NT2/D1 (cell line): ENCODE results near the gene EFCC1.
A peak's percentile ranks its signal among the peaks of the same experiment; 100 is the strongest.

Experiments used
- DNase-seq: peaks from one replicate; pipeline ENCODE4 v3.0.0-alpha.2; 2011; ENCODE audit warnings: low read depth, low spot score
- H3K27me3 ChIP-seq: 2 replicates; pipeline ENCODE4 v1.6.0; 2011; ENCODE audit warnings: mild to moderate bottlenecking; ENCODE audit not compliant: insufficient read length, insufficient read depth
- H3K36me3 ChIP-seq: 2 replicates; pipeline ENCODE4 v1.6.1; 2011; ENCODE audit warnings: mild to moderate bottlenecking, low read length, mixed read lengths; ENCODE audit not compliant: insufficient read depth, insufficient read length
- H3K4me1 ChIP-seq: 2 replicates; pipeline ENCODE4 v1.5.1; 2011; ENCODE audit not compliant: insufficient read depth, insufficient read length
- H3K4me3 ChIP-seq: 2 replicates; pipeline ENCODE4 v1.5.1; 2011; ENCODE audit warnings: low read depth; ENCODE audit not compliant: insufficient read length
- H3K9ac ChIP-seq: 2 replicates; pipeline ENCODE4 v1.6.0; 2011; ENCODE audit warnings: low read depth; ENCODE audit not compliant: insufficient read length
- H3K9me3 ChIP-seq: 2 replicates; pipeline ENCODE4 v1.5.1; 2011; ENCODE audit warnings: mild to moderate bottlenecking, low read length; ENCODE audit not compliant: insufficient read depth
- SUZ12 ChIP-seq: IDR thresholded peaks from 2 replicates; pipeline ENCODE4 v1.6.1; 2011; ENCODE audit not compliant: insufficient read length, insufficient read depth; ENCODE audit errors: extremely low read depth
- YY1 ChIP-seq: IDR thresholded peaks from 2 replicates; pipeline ENCODE4 v1.6.1; 2011; ENCODE audit not compliant: insufficient read length, insufficient read depth
- ZNF274 ChIP-seq: IDR thresholded peaks from 2 replicates; pipeline ENCODE4 v1.6.1; 2011; ENCODE audit warnings: mild to moderate bottlenecking, low read depth, low read length

The EFCC1 gene

GRCh38 chr3:128991355-128991895 is 9.7 kb upstream of the EFCC1 start:
- TF ChIP-seq ZNF274 (no peak), YY1 (no peak), SUZ12 (no peak)
- no peak overlapping the region for H3K9ac ChIP-seq
- H3K36me3 ChIP-seq = no peaks in the 10 kb centered on the region
- peaks cover 40% of the 10 kb centered on the region for H3K27me3 ChIP-seq
- H3K4me3 ChIP-seq = no peak overlapping the region
- DNase-seq = no peak
- no peaks in the 10 kb centered on the region for H3K9me3 ChIP-seq
- no peaks in the 10 kb centered on the region for H3K4me1 ChIP-seq

- Histone ChIP-seq H3K9me3 (no peaks in the 10 kb centered on the region), H3K27me3 (peaks cover 47% of the 10 kb centered on the region), H3K4me3 (peak overlapping the region; percentile 59), H3K9ac (peak overlapping the region; percentile 79), H3K4me1 (no peaks in the 10 kb centered on the region), H3K36me3 (no peaks in the 10 kb centered on the region)
- TF ChIP-seq YY1 (no peak), SUZ12 (no peak)
- no peak for DNase-seq
Measured at GRCh38 chr3:128992926-128993460, 8.1 kb upstream of the EFCC1 start.

- DNase-seq = peak; percentile 72
- H3K36me3 ChIP-seq = no peaks in the 10 kb centered on the region
- peak within 1 kb of the TSS; percentile 79 for H3K9ac ChIP-seq
- peak within 1 kb of the TSS; percentile 59 for H3K4me3 ChIP-seq
- TF ChIP-seq SUZ12 = peak; percentile 37
- TF ChIP-seq ZNF274 = no peak
- TF ChIP-seq YY1 = no peak
- no peaks in the 10 kb centered on the region for H3K4me1 ChIP-seq
- H3K9me3 ChIP-seq = no peaks in the 10 kb centered on the region
- H3K27me3 ChIP-seq = peaks cover 47% of the 10 kb centered on the region
Measured at GRCh38 chr3:128993461-128994172, 7.5 kb upstream of the EFCC1 start, which contains the start of gene CFAP92. TSS of gene CFAP92 (minus strand) at chr3:128994076. CDS start at chr3:128993304, 772 bp downstream.

GRCh38 chr3:128994173-128994512 is 7.0 kb upstream of the EFCC1 start:
- no peak overlapping the region for H3K4me3 ChIP-seq
- no peak for DNase-seq

GRCh38 chr3:128994581-128995546 is 6.2 kb upstream of the EFCC1 start:
- no peaks in the 10 kb centered on the region for H3K9me3 ChIP-seq
- no peak overlapping the region for H3K4me3 ChIP-seq
- no peak for DNase-seq
- TF ChIP-seq ZNF274 (no peak), SUZ12 (no peak), YY1 (no peak)
- H3K4me1 ChIP-seq = no peaks in the 10 kb centered on the region
- no peaks in the 10 kb centered on the region for H3K36me3 ChIP-seq
- peaks cover 51% of the 10 kb centered on the region for H3K27me3 ChIP-seq
- H3K9ac ChIP-seq = peak overlapping the region; percentile 12

More at GRCh38 chr3:128994173-128994512, 7.0 kb upstream of the EFCC1 start:
- H3K27me3 ChIP-seq = peaks cover 47% of the 10 kb centered on the region
- H3K9me3 ChIP-seq = no peaks in the 10 kb centered on the region
- no peaks in the 10 kb centered on the region for H3K36me3 ChIP-seq
- no peaks in the 10 kb centered on the region for H3K4me1 ChIP-seq
- TF ChIP-seq YY1 = no peak
- no peak for TF ChIP-seq SUZ12
- TF ChIP-seq ZNF274 = no peak
- peak overlapping the region; percentile 12 for H3K9ac ChIP-seq

- Histone ChIP-seq H3K36me3 (no peaks in the 10 kb centered on the region), H3K4me1 (peaks cover 4% of the 10 kb centered on the region), H3K9me3 (no peaks in the 10 kb centered on the region), H3K27me3 (peaks cover 59% of the 10 kb centered on the region), H3K4me3 (no peak overlapping the region), H3K9ac (no peak overlapping the region)
- TF ChIP-seq SUZ12 (no peak), YY1 (no peak), ZNF274 (no peak)
- no peak for DNase-seq
Measured at GRCh38 chr3:128995737-128996136, 5.4 kb upstream of the EFCC1 start.
